HTR-8/SVneo (cell line): ENCODE results near the gene IFT81.
"Not testable (repeated sequence)": the region's sequence is repeated elsewhere in the genome, so short reads cannot be mapped to it uniquely, and the experiment has no call there.

Source experiments
- DNase-seq: peaks from one replicate; pipeline ENCODE4 v3.0.0; 2011; ENCODE audit warnings: low spot score, mixed read lengths; ENCODE audit not compliant: insufficient read length
- FAIRE-seq: peaks from 2 replicates; lab custom pipeline; 2011; peaks lifted over from hg19 to GRCh38; lab: Jason Lieb, UNC

The IFT81 gene

GRCh38 chr12:110198386-110198785 is 74.2 kb downstream of the IFT81 start:
- FAIRE-seq, result no peak
- no peak for DNase-seq

- peak; percentile 36 for DNase-seq
- FAIRE-seq, result peak; percentile 33
Observed at GRCh38 chr12:110199339-110200123, 75.4 kb downstream of the IFT81 start.

GRCh38 chr12:110200124-110200417 is 75.9 kb downstream of the IFT81 start:
- FAIRE-seq (no peak), DNase-seq (no peak)

- FAIRE-seq, result no peak
- no peak for DNase-seq
Observed at GRCh38 chr12:110201995-110202394, 77.8 kb downstream of the IFT81 start.

GRCh38 chr12:110203546-110203945 is 79.4 kb downstream of the IFT81 start:
- DNase-seq, result no peak
- no peak for FAIRE-seq

- no peak for FAIRE-seq
- no peak for DNase-seq
Observed at GRCh38 chr12:110205931-110206330, 81.8 kb downstream of the IFT81 start.

GRCh38 chr12:110211639-110212536 is 87.7 kb downstream of the IFT81 start:
- not testable (repeated sequence) for FAIRE-seq
- DNase-seq, result peak; percentile 45

GRCh38 chr12:110217996-110218674 is 94.0 kb downstream of the IFT81 start:
- DNase-seq, result no peak
- FAIRE-seq, result no peak

- FAIRE-seq (no peak), DNase-seq (no peak)
Observed at GRCh38 chr12:110222027-110222426, 97.9 kb downstream of the IFT81 start.

GRCh38 chr12:110222433-110222832 is 98.3 kb downstream of the IFT81 start:
- DNase-seq, result no peak
- FAIRE-seq, result no peak

GRCh38 chr12:110223777-110224378 is 99.7 kb downstream of the IFT81 start:
- no peak for DNase-seq
- no peak for FAIRE-seq

GRCh38 chr12:110224379-110225304 is 100.5 kb downstream of the IFT81 start:
- FAIRE-seq (no peak), DNase-seq (peak; percentile 43)

GRCh38 chr12:110227138-110227537 is 103.0 kb downstream of the IFT81 start:
- FAIRE-seq (no peak), DNase-seq (no peak)

GRCh38 chr12:110228348-110228747 is 104.2 kb downstream of the IFT81 start:
- DNase-seq, FAIRE-seq: not testable (repeated sequence)

GRCh38 chr12:110228756-110229155 is 104.6 kb downstream of the IFT81 start:
- DNase-seq (no peak), FAIRE-seq (no peak)

- FAIRE-seq (no peak), DNase-seq (no peak)
Observed at GRCh38 chr12:110229409-110229808, 105.3 kb downstream of the IFT81 start.

- FAIRE-seq, result no peak
- no peak for DNase-seq
Observed at GRCh38 chr12:110230655-110231054, 106.5 kb downstream of the IFT81 start.

- no peak for FAIRE-seq
- no peak for DNase-seq
Observed at GRCh38 chr12:110233212-110233903, 109.2 kb downstream of the IFT81 start.

- DNase-seq, result no peak
- no peak for FAIRE-seq
Observed at GRCh38 chr12:110234331-110234751, 110.2 kb downstream of the IFT81 start.
